MCF 10A (cell line): ENCODE results near the gene XXYLT1. TPM values are rescaled to one million over a fixed set of nuclear protein-coding genes. Genes with fewer than 3 reads are reported as not detected.

Experiments
- BruUV-seq: library from RNA; stranded (reverse); fragments of 400-500 nt; replicated peaks from 2 replicates; lab custom pipeline; 2021; lab: Mats Ljungman, UMichigan
- CTCF ChIA-PET: fragments of 300-600 bp; sonication (Branson Sonifier 250); formaldehyde crosslinking; extraction: SDS; loops from one replicate; lab custom pipeline; 2021; ENCODE audit warnings: antibody characterized with exemption, inconsistent platforms; lab: Yijun Ruan, JAX
- POLR2A ChIA-PET: fragments of 300-600, 350-650 bp; sonication (Branson Sonifier 250); formaldehyde crosslinking; extraction: SDS; loops from one replicate; lab custom pipeline; 2020; ENCODE audit warnings: antibody characterized with exemption, inconsistent platforms; lab: Yijun Ruan, JAX
- DNase-seq: peaks from one replicate; pipeline ENCODE4 v3.0.0-alpha.2; 2018; ENCODE audit not compliant: unreplicated experiment
- H3K27ac Mint-ChIP-seq: one replicate; pipeline ENCODE4 v1.8.0; 2022; ENCODE audit warnings: mild to moderate bottlenecking, low read depth, mixed read lengths; ENCODE audit not compliant: unreplicated experiment
- H3K27me3 Mint-ChIP-seq: one replicate; pipeline ENCODE4 v1.8.0; 2022; ENCODE audit warnings: mixed read lengths; ENCODE audit not compliant: insufficient read depth, unreplicated experiment
- H3K36me3 Mint-ChIP-seq: one replicate; pipeline ENCODE4 v1.8.0; 2022; ENCODE audit warnings: mild to moderate bottlenecking, moderate library complexity, mixed read lengths; ENCODE audit not compliant: insufficient read depth, unreplicated experiment
- H3K4me1 Mint-ChIP-seq: one replicate; pipeline ENCODE4 v1.8.0; 2022; ENCODE audit warnings: mixed read lengths; ENCODE audit not compliant: insufficient read depth, unreplicated experiment
- H3K4me3 Mint-ChIP-seq: one replicate; pipeline ENCODE4 v1.8.0; 2022; ENCODE audit warnings: mild to moderate bottlenecking, moderate library complexity, mixed read lengths; ENCODE audit not compliant: unreplicated experiment
- H3K9me3 Mint-ChIP-seq: one replicate; pipeline ENCODE4 v1.8.0; 2022; ENCODE audit warnings: mixed read lengths; ENCODE audit not compliant: unreplicated experiment
- CTCF ChIP-seq: fragments of 200-600 bp; IDR thresholded peaks from one replicate; pipeline ENCODE4 v1.8.0; 2022; ENCODE audit warnings: antibody characterized with exemption, mild to moderate bottlenecking; ENCODE audit not compliant: unreplicated experiment
- intact Hi-C: fragments of 100-400 bp; cut with micrococcal nuclease; formaldehyde crosslinking; loops from 2 replicates; pipeline ENCODE4 v1.14.1; 2022
- total RNA-seq: library from RNA; stranded (reverse); gene quantifications from 2 replicates; pipeline ENCODE4 v1.2.3, GENCODE V29; 2022

The XXYLT1 gene
- total RNA-seq, 1 experiment from 2014 or later: 10.0 TPM

GRCh38 chr3:195099951-195100785 is 170.8 kb downstream of the XXYLT1 start:
- Mint-ChIP-seq H3K4me3 (no peak overlapping the region), H3K4me1 (peaks cover 38% of the 10 kb centered on the region), H3K36me3 (peaks cover 13% of the 10 kb centered on the region), H3K27ac (peak overlapping the region; percentile 92), H3K27me3 (no peaks in the 10 kb centered on the region), H3K9me3 (no peaks in the 10 kb centered on the region)
- BruUV-seq: no TSS peak
- POLR2A ChIA-PET: interaction anchor here (0.6 to 1.2 kb wide), 3 partner anchors 165 to 419 kb away, joined by 3 to 4 read pairs (median 3); no protein-coding TSS in a partner anchor
- no peak for DNase-seq
- intact Hi-C loops: loop anchor here (10.0 kb wide), 1 partner anchor 95 kb away; no protein-coding TSS in a partner anchor
- no peak for TF ChIP-seq CTCF
- CTCF ChIA-PET: interaction anchor here (0.6 kb wide), 1 partner anchor 97 kb away, joined by 4 read pairs; no protein-coding TSS in a partner anchor

GRCh38 chr3:195098741-195099525 is 172.0 kb downstream of the XXYLT1 start:
- no peak for TF ChIP-seq CTCF
- CTCF ChIA-PET: interaction anchor here (1.3 kb wide), 1 partner anchor 417 kb away, joined by 5 read pairs; no protein-coding TSS in a partner anchor
- Mint-ChIP-seq H3K27ac (no peak overlapping the region), H3K27me3 (no peaks in the 10 kb centered on the region), H3K4me3 (no peak overlapping the region), H3K36me3 (peaks cover 7% of the 10 kb centered on the region), H3K9me3 (no peaks in the 10 kb centered on the region), H3K4me1 (peaks cover 47% of the 10 kb centered on the region)
- no TSS peak for BruUV-seq
- intact Hi-C loops: no loop called here
- DNase-seq: no peak
- POLR2A ChIA-PET: interaction anchor here (0.6 to 1.0 kb wide), 2 partner anchors 161 to 164 kb away, joined by 3 read pairs; no protein-coding TSS in a partner anchor

- Mint-ChIP-seq H3K27me3 (no peaks in the 10 kb centered on the region), H3K4me1 (peaks cover 44% of the 10 kb centered on the region), H3K36me3 (peaks cover 7% of the 10 kb centered on the region), H3K9me3 (no peaks in the 10 kb centered on the region), H3K4me3 (no peak overlapping the region), H3K27ac (no peak overlapping the region)
- ChIA-PET CTCF (interaction anchor here (0.6 kb wide), 3 partner anchors 59 to 163 kb away, joined by 3 to 5 read pairs (median 3); no protein-coding TSS in a partner anchor), POLR2A (no interaction called here)
- BruUV-seq: no TSS peak
- TF ChIP-seq CTCF: no peak
- DNase-seq: no peak
- intact Hi-C loops: no loop called here
Measured at GRCh38 chr3:195097331-195098255, 173.4 kb downstream of the XXYLT1 start.
